COR-L47 (cell line): ENCODE data around the gene MEF2D.

ENCODE experiments used
- DNase-seq: peaks from one replicate; lab custom pipeline; 2025; lab: John Stamatoyannopoulos, UW

The MEF2D gene

DNA sequence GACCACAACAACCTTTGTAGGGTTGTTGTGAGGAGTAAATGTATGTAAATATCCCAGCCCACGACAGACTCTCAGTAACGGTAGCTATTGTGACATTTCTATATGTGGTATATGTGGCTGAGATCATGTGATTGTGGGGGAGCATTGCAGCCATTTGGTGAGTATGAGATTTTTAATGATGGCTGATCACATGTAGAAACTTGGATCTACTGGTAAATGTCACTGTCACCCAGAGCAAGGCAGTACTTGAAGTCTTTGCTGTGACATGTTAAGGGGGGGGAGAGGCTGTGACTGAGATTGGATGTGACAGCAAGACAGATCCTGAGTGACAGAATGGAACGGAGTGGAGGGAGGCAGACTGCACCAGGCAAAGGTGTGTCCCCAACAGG lies 23.9 kb upstream of the MEF2D start:
- DNase-seq, result no peak

GRCh38 chr1:156523801-156524480 lies 23.4 kb upstream of the MEF2D start:
- DNase-seq, result no peak

GRCh38 chr1:156522443-156522970 lies 21.9 kb upstream of the MEF2D start:
- no peak for DNase-seq

DNA sequence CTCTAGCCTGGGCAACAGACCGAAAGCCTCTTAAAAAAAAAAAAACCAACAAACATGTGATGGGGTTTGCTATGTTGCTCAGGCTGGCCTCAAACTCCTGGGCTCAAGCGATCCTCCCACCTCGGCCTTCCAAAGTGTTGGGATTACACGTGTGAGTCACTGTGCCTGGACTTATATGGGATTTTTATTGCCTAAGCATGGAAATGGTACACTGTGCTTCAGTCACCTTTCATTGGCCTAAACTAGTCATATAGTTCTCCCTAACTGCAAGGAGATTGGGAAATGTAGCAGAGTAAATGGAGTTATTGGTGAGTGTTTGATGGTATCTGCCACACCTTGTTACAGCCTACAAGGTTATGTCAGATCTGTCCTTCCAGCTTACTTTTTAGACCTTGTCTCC lies 17.2 kb upstream of the MEF2D start:
- DNase-seq, result no peak

DNA sequence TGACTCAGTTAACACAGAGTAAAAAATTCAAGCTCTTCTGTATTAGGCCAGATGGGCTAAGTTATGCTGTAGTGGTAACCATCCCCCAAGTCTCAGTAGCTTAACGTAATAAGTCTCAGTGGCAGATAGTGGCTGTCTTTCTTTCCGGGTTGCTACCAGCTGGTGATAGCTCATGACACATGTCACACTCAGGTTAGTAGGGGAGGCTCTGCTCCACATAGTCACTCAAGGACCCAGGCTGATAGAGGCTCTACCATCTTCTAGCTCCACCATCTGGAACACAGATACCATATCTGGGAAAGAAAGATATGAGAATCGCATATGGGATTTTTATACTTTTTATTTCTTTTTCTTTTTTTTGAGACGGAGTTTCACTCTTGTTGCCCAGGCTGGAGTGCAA lies 16.2 kb upstream of the MEF2D start:
- DNase-seq, result no peak

- DNase-seq, result no peak
Observed at GRCh38 chr1:156515956-156516355, 15.4 kb upstream of the MEF2D start.

DNA sequence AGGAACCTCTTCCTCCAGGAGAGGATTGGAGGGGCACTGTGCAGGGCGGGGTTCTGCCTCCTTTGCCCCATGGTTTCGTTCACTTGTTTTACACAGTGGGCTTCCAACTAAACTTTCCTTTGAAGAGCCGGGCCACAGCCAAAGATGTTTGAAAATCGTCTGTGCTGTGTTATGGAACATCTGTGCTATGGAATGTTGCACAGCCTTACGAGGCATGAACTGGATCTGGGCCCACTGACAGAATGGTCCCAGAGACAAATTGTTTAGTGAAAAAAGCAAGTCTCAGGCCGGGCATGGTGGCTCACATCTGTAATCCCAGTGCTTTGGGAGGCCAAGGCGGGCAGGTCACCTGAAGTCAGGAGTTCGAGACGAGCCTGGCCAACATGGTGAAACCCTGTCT lies 12.6 kb upstream of the MEF2D start:
- DNase-seq, result no peak

DNA sequence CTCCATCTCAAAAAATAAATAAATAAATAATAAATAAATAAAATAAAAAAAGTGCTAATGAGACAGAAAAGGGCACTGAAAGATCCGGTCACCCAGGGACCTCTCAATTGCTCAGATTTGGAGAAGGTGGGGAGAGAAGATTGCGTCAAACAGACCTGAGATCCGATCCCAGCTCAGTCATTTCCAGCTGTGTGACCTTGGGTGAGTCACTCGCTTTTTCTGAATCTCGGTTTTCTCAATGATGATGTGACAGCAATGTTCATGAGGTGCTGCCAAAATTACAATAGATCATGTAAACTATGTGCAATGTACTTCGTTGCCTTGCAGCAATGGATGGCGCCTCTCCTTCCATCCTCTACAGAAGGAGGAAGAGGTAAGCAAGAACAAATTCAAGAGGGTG lies 11.1 kb upstream of the MEF2D start:
- no peak for DNase-seq

- DNase-seq, result no peak
Observed at GRCh38 chr1:156510709-156511108, 10.1 kb upstream of the MEF2D start.

DNA sequence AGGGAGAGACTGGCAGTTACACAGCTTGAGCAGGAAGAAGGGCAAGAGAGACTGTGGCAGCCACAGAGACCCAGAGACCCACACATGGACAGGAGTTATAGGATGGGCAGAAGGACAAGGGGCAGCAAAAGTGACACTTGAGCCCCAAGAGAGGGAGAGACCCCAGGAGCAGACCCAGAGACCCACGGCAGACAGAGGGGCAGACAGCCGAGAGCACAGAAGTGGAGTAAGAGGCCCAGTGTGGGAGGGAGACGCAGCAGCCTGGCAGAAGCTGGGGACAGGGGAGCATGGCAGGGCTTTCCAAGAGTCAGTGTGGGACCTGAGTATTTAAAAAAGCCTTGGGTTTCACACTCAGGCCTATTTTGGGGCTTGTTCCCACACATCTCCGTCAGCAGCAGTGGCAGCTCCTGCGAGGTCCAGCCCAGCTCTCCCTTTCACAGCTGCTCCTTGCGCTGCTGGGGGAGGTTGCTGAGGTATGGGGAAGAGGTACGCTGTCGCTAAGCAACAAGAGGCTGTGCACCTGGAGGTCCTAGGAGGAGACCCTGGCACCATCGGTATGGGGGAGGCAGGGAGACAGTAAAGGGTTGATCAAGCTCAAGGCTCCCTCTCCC lies 9.0 kb upstream of the MEF2D start:
- DNase-seq, result no peak

GRCh38 chr1:156508955-156509234 lies 8.3 kb upstream of the MEF2D start:
- DNase-seq, result no peak

DNA sequence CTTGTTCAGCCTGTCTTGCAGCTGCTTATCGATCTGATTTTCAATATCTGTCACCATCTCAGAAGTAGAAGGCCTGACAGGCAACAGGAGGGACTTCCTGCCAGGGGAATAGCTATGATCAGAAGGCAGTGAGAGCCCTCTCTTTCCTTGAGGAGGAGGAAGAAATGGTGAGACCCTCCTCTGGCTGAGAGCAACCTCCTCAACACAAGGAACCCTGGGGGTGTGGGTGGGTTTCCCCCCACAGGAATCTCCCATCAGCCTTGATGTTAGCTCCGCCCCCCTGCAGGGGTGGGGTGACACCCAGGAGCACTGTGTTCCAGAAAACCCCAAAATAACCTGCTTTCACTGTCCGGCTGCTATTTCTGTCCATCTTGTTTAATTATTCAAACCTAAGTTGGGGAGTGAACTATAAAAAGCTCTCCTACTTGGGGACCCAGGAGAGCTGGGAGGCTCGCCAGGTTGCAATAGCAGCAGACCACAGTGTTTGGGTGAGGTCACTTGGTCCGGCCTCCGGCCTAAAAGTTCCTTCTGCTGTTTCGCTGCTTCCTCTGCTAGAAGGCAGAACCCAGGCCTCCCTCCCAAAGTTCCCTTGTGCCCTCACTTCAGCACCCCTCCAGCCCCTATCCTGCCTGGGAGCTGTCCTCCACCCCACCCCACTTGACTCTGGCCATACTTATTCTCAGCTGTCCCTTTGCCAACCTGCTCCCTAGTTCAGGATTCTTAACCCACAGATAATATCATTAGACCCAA lies 7.8 kb upstream of the MEF2D start:
- DNase-seq, result no peak

DNA sequence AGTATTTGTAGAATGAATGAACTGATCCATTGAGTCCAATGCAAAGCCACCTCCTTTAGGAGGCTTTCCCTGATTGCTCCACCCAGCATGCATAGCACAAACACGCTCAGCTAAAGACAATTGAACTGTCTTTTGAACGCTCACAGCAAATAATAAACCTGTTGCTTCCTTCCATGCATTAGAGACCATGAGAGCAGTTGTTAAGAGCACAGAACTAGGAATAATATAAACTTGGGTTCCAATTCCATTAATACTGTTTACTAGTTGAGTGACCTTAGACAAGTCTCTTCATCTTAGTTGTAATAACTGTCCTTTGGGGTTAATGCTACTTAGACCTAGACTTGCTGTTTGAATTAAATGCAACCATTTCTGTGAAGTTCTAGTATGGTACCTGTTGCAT lies 5.9 kb upstream of the MEF2D start:
- DNase-seq, result no peak

- DNase-seq, result no peak
Observed at GRCh38 chr1:156505679-156506298, 5.2 kb upstream of the MEF2D start.

GRCh38 chr1:156504821-156505678 lies 4.5 kb upstream of the MEF2D start:
- peak; percentile 94 for DNase-seq

- no peak for DNase-seq
Observed at GRCh38 chr1:156504438-156504813, 3.9 kb upstream of the MEF2D start.

DNA sequence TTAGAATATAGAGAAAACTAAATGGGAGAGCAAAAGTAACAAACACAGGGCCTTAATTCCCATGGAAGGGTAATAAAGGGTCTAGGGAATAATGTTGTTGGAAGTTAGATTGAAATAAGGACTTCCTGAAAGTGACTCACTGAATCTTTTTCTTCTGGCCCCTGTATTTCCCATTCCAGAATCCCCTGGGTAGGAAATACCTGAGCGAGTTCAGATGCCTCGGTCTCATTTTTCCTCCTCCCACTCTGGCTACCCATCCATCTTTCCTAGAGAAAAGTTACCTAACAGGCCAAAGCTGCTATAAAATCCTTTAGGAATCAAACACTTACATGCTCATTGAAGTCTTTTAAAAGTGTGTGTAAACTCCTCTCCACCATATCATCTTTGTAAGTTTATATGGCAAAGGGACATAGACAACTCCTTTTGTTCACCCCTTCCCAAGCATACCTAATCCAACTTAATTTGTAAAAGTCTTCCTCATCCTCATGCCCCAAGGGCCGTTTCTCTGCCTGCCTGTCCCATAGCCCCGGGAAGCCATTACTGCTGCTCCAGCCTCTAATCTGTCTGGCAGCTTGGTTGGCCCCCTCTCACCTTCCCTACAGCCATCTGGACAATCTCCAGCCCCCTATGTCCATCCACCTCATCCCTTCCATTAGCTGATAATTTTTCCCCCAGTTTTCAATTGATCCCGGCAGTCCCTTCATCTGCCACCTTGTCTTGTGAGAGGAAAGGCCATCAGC lies 3.3 kb upstream of the MEF2D start:
- no peak for DNase-seq

GRCh38 chr1:156502894-156503697 lies 2.5 kb upstream of the MEF2D start:
- DNase-seq, result no peak

- DNase-seq, result no peak
Observed at GRCh38 chr1:156502391-156502893, 1.9 kb upstream of the MEF2D start.

DNA sequence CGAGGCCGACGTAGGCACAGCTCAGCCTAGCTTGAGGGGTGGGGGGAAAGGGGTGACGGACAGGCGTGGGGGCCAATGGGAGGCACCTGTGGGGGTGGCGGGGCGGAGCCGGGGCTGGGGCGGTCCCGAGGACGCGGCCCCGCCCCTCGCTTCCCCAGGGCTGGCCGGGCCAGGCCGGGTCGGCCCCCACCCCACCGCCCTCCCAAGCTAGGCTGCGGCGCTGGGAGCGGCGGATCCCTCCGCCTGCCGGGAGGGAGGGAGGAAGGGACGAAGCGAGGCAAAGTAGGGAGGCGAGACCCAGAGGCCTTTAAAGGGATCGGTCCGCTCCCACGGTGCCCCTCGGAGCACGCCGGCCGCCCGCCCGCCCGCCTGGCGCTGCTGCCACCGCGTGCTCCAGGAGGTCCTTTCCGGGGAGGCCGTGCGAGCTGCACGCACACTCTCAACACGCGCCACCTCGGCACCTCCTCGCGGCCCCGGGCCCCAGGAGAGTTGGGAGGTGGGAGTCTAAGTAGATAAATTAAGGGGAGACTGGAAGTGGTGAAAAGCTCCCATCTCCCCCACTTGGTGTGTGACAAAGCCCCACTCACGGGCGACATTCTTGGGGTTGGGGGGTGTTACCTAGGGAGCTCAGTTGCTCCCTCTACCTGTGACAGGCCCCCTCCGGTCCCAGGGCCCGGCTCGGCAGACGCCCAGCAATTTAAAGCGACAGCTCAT lies 375 bp upstream of the MEF2D start:
- DNase-seq, result peak; percentile 94
